Cardiac fibroblast (primary cell): ENCODE data around the gene RERE.
A peak's percentile ranks its signal among the peaks of the same experiment; 100 is the strongest.

Experiments
- DNase-seq, 2 donors: peaks; one replicate each; pipeline versions ENCODE4 v3.0.0 to v3.0.0-alpha.2; 2010; ENCODE audit warnings: low read depth in 2 of 2
- H3K4me3 ChIP-seq, 2 donors: replicated peaks in 1 of 2; 1 replicate in 1 of 2; 2 replicates in 1 of 2; pipeline ENCODE4 v1.5.1; 2011; ENCODE audit warnings: low read depth in 2 of 2, low read length in 2 of 2, mild to moderate bottlenecking in 2 of 2, moderate library complexity in 1 of 2
- TF ChIP-seq, protein P1 (sequence below): IDR thresholded peaks from one replicate; pipeline ENCODE4 v1.5.1; 2011; ENCODE audit warnings: low read depth, mild to moderate bottlenecking, low read length, inconsistent platforms

The RERE gene

DNA sequence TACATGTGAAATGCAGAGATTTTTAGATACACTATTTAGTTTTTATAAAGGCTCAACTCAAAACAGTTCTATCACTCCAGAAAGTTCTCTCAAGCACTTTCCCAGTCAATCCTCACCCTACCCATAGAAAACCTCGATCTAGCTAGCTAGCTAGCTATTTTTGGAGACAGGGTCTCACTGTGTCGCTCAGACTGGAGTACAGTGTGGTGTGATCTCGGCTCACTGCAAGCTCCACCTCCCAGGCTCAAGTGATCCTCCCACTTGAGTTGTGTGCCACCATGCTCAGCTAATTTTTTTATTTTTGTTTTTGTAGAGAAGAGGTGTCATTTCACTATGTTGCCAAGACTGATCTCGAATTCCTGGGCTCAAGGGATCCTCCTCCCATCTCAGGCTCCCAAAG, 236.9 kb downstream of the RERE start:
- TF ChIP-seq, protein P1, sequence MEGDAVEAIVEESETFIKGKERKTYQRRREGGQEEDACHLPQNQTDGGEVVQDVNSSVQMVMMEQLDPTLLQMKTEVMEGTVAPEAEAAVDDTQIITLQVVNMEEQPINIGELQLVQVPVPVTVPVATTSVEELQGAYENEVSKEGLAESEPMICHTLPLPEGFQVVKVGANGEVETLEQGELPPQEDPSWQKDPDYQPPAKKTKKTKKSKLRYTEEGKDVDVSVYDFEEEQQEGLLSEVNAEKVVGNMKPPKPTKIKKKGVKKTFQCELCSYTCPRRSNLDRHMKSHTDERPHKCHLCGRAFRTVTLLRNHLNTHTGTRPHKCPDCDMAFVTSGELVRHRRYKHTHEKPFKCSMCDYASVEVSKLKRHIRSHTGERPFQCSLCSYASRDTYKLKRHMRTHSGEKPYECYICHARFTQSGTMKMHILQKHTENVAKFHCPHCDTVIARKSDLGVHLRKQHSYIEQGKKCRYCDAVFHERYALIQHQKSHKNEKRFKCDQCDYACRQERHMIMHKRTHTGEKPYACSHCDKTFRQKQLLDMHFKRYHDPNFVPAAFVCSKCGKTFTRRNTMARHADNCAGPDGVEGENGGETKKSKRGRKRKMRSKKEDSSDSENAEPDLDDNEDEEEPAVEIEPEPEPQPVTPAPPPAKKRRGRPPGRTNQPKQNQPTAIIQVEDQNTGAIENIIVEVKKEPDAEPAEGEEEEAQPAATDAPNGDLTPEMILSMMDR: no peak
- no peak for DNase-seq
- no peak overlapping the region for H3K4me3 ChIP-seq

DNA sequence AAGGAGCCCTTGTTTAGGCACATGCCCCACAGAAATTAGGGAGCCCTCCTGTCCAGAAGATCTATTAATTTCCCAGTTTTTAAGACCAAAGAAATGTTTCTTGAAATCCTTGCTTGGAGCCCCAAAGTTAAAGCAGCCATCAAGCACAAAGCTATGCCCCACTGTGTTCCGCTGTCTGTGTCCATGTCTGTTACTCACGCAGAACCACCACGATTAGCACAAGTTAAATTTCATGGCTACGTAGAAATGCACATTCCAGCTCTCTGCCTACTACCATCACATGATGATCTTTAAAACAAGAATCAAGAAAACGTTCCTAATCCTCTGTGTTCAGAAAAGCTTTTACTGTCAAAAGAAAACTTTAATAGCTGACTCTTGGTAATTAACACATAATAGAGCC, 238.5 kb downstream of the RERE start:
- no peak overlapping the region for H3K4me3 ChIP-seq
- TF ChIP-seq, protein P1: no peak
- DNase-seq: no peak

DNA sequence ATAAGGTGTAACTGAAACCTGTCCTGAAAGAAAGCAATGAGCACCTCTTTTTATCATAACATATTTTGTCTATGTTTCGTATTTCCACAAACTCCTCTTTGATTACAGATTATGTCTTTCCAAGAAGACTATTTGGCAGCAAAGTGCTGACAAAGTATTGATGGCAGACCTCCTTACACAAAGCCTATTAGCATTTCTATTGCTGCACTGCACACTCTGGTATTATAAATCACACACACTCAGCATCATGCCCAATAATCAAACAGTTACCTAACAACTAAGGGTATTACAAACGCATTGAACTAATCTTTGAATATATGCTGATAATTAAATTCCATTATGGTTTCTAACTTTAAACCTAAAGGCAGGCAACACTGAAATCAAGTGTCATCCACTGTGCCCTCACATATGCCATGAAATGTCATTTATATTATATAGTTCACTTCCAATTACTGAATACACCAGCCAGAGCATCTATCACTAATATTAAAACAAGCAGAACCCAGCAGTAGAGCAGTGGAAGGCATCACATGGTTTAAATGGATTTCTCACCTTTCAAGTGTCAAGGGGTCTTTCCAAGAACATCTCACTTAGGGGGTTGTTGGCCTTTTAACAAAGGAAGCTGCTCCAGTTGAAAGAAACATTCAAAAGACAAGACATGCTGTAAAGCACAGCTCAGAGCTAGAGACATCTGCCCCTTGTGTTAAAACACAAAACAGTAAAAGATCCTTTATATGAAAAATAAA, 239.1 kb downstream of the RERE start:
- TF ChIP-seq, protein P1: no peak

DNA sequence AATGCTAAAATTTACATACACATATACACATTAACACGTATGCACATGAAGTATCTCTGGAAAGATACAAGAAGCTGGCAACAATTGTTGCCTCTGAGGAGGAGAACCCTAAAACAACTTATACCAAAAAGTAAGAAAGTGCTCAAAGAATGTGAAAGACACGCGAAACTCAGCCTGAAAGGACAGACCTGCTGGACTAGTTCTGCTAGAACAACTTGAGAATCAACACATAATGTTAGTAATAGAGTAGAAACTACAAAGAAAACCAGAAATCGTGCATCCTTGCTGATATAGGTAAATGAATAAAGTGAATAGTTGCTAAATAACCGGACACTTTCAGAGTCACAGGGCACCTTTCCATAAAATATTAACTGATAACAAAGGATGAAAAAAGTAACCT, 242.5 kb downstream of the RERE start:
- no peak overlapping the region for H3K4me3 ChIP-seq
- TF ChIP-seq, protein P1: no peak
- DNase-seq: no peak

More for the DNA sequence above, 239.1 kb downstream of the RERE start:
- DNase-seq: no peak
- no peak overlapping the region for H3K4me3 ChIP-seq

DNA sequence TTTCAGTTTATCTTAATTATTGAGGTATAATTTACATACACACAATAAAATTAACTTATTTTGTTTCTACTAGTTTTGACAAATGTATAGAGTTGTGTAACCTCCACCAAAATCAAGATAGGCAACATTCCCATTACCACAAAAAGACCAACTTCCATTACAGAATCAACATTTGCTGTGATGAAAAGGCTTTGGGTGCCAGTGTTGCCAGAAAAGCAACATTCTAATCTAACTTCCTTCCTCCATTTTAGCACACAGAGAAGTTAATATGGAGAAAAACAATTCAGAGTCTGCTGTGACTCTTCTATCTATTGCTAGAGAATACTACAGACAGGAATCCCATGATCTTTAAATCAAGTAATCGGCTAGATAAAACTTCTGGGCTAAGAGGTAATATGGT, 245.3 kb downstream of the RERE start:
- TF ChIP-seq, protein P1: no peak
- peak in 1 of 2 donors; percentile 64 for DNase-seq
- H3K4me3 ChIP-seq: no peak overlapping the region

DNA sequence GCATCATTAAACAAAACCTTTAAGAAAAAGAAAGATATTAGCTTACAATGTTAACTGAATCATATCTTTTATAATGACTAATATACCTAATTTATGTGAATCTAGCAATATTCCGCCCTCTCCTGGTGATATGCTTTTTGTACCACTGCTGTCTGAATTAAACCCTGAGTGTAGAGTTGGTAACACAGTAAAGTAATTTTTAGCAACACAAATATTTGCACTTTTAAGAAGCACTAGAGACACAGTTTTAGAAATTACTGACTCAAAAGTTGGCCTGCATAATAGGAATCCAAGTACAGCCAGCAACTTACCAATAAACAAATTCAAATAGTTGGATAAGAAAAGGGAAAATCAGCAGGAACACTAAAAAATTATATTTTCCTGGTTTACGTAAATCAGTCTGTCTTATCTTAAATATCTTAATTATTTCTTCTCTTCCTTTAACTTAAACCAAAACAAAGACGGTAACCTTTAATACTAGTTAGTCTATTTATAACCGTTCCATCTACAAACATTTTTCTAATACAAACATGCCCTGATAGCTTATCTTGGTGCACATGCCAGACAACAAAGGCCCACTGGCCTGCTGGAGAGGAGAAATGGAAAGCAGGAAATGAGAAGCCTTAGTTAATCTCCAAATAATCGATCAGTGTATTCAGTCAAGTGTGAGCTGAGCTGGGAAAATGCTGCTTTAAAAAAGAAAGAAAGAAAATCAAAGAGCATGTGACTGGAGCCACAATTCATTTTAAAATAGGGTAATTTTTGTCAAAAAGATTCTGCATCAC, 246.0 kb downstream of the RERE start:
- TF ChIP-seq, protein P1: peak; percentile 57
- peak; percentile 76 for DNase-seq

More for the DNA sequence above, 246.0 kb downstream of the RERE start:
- H3K4me3 ChIP-seq: no peak overlapping the region
